ENCODE measurements around the gene VPS13D.

DNA sequence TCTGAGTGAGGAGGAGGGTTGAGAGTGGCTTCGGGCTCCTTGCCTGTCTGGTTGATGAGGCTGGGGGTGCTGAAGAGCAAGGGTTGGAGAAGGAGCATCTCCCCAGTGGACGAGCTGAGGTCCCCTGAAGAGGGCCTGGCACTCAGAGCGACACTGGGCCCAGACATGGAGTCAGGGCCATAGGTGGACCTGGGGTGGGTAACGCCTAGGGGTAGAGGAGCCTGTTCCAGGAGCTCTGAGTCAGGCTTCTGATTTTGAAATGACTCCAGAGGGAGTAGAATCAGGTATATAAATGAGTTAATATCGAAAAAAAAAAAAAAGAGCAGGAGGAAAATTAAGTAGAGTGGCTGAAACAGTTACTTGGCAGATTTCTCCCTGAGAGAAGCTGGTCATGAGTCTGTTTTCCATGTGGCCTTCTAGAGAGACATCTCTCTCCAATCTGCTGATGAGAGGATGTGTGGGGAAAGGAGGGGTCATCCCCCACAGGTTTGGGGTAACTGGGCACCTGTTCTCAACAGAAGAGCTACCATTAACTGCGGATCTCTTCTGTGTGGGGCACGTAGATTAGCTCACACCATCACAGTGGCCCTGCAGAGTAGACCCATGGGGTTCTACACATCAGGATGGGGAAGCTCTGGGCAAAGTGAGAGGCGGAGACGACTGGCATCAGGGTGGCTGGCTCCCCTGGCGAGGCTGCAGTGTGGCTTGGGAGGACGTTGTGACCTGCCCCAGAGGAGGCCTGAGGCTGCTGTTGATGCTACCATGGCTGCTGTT is 272.7 kb downstream of the VPS13D start:
- no peak for TF ChIP-seq POLR2A (IDR thresholded peaks at IDR 0.05)
- TF ChIP-seq POLR2AphosphoS5 (IDR thresholded peaks at IDR 0.05; ENCODE audit: insufficient read depth in 1 of 2, low read depth in 1 of 2): no peak

Measured in vagina (tissue), 2 donors.